Naive B cell (primary cell): ENCODE results near the gene EHMT2. TPM values are rescaled to one million over a fixed set of nuclear protein-coding genes. Genes with fewer than 3 reads are reported as not detected.
"Not testable (repeated sequence)": the region's sequence is repeated elsewhere in the genome, so short reads cannot be mapped to it uniquely, and the experiment has no call there.

ENCODE experiments used
- ATAC-seq, 2 donors: fragments of 150-1000 bp; cut with Tn5 transposase; 2 replicates each; pipeline ENCODE4 v1.10.0; 2021; ENCODE audit warnings: low read depth in 2 of 2, mild to moderate bottlenecking in 2 of 2, moderate library complexity in 2 of 2
- DNase-seq: peaks from one replicate; pipeline ENCODE4 v3.0.0; 2022
- H3K27ac Mint-ChIP-seq, 6 donors: one replicate each; pipeline ENCODE4 v1.8.0; 2020 to 2022; ENCODE audit warnings: mild to moderate bottlenecking in 6 of 6, mixed read lengths in 6 of 6, moderate library complexity in 5 of 6, inconsistent platforms in 2 of 6
- H3K27me3 Mint-ChIP-seq, 3 donors: one replicate each; pipeline ENCODE4 v1.8.0; 2021 to 2022; ENCODE audit warnings: mixed read lengths in 3 of 3, mild to moderate bottlenecking in 1 of 3
- H3K36me3 Mint-ChIP-seq, 2 donors: one replicate each; pipeline ENCODE4 v1.8.0; 2020 to 2022; ENCODE audit warnings: mixed read lengths in 2 of 2, inconsistent platforms in 1 of 2, mild to moderate bottlenecking in 1 of 2
- H3K4me1 Mint-ChIP-seq, 3 donors: one replicate each; pipeline ENCODE4 v1.8.0; 2020 to 2022; ENCODE audit warnings: mixed read lengths in 3 of 3, inconsistent platforms in 1 of 3, mild to moderate bottlenecking in 1 of 3, moderate library complexity in 1 of 3
- H3K4me3 Mint-ChIP-seq, 8 donors: one replicate each; pipeline ENCODE4 v1.8.0; 2020 to 2022; ENCODE audit warnings: mild to moderate bottlenecking in 8 of 8, mixed read lengths in 8 of 8, moderate library complexity in 8 of 8, inconsistent platforms in 2 of 8
- H3K9me3 Mint-ChIP-seq, 7 donors: one replicate each; pipeline ENCODE4 v1.8.0; 2020 to 2022; ENCODE audit warnings: mixed read lengths in 7 of 7, mild to moderate bottlenecking in 5 of 7, inconsistent platforms in 2 of 7, moderate library complexity in 1 of 7
- polyA plus RNA-seq, 6 donors: library from polyadenylated mRNA; unstranded; fragments of 300-500 nt; fragmentation: Illumina TruSeq; gene quantifications; one replicate each; pipeline ENCODE4 v1.2.3, GENCODE V29; 2021; ENCODE audit warnings: low read depth in 6 of 6

Gene EHMT2
- polyA plus RNA-seq, 6 donors from 2014 or later, result 29.9 to 50.7 (median 35.9) TPM

DNA sequence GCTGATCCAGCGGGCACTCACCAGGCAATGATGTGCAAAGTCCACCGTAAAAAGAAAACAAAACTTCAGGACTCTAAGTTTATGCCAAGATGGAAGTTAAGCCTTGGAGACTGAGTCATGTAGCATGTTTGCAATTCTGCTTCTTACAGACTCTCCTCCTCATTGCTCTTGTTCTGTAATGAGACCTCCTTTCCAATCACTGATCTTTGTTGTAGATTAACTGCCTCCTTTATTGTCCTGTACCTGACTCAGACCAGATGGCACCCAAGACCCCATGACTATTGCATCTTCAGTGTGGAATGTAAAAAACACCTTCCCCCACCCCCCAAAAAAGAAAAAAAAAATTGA, 46.0 kb downstream of the EHMT2 start:
- DNase-seq (no peak), ATAC-seq (no peak)
- Mint-ChIP-seq H3K9me3 (no peaks in the 10 kb centered on the region), H3K4me3 (no peak overlapping the region), H3K27me3 (no peaks in the 10 kb centered on the region), H3K36me3 (no peaks in the 10 kb centered on the region), H3K4me1 (no peaks in the 10 kb centered on the region), H3K27ac (no peak overlapping the region)

DNA sequence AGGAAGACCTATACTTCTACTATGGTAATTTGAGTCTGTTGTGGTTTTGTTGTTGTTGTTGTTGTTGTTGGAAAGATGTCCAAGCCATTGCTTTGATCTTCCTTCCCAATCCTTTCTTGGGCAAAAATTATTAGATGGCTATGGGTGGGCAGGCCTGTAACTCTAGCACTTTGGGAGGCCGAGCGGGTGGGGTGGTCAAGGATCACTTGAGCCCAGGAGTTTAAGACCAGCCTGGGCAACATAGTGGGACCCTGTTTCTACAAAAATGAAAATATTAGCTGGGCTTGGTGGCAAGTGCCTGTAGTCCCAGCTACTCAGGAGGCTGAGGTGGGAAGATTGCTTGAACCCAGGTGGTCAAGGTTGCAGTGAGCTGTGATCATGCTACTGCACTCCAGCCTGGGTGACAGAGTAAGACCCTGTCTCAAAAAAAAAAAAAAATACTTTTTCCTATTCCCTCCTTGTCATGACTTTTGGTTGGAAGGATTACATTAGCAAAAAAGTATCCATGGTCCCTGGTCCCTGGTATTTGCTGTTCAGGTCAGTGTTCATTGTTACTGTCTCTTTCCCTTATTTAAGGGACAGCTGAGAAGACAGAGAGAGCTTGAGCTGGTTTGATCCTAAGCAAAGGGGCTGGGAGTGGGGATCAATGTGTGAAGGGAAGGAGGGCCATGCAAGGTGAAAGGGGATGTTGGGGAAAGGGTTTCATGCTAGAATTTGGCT, 46.6 kb downstream of the EHMT2 start:
- DNase-seq (no peak), ATAC-seq (no peak)
- no peaks in the 10 kb centered on the region for H3K4me1 Mint-ChIP-seq
- H3K4me3 Mint-ChIP-seq, result no peak overlapping the region
- no peaks in the 10 kb centered on the region for H3K9me3 Mint-ChIP-seq
- H3K27me3 Mint-ChIP-seq, result no peaks in the 10 kb centered on the region
- H3K27ac Mint-ChIP-seq, result peak overlapping the region in 1 of 6 donors; percentile 14
- no peaks in the 10 kb centered on the region for H3K36me3 Mint-ChIP-seq

DNA sequence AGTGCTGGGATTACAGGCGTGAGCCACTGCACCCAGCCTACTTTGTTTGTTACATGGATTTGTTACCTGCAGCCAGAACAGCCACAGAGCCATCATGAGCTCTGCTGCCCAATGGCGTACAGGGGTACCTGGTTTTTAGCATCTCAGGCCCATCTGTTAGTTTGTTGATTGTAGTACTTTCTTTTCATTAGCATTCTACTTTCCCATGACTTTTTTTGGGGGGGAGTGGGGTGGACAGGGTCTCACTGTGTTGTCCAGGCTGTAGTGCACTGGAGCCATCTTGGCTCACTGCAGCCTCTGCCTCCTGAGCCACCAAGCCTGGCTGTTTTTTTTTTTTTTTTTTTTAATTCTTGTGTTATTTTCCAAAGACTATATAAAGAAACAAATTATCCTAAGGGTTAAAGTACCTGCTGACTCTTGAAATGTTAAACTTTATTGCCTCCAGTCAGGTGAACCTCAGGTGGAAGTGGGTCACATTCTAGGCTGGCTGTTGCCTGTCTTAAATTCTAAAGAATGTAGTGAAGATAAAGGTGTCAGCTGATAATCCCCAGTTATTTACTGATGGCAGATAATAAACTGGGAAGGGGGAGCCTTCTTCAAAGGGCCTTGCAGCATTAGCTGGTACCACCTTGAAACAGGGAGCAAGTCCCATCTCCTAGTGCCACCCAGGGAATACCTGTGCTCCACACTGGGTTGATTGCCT, 50.1 kb downstream of the EHMT2 start:
- ATAC-seq (no peak), DNase-seq (no peak)
- Mint-ChIP-seq H3K27ac (no peak overlapping the region), H3K4me1 (peaks cover 0 to 7% (median 3%) of the 10 kb centered on the region in 3 donors), H3K4me3 (peak overlapping the region in 1 of 8 donors; percentile 63), H3K27me3 (no peaks in the 10 kb centered on the region), H3K36me3 (no peaks in the 10 kb centered on the region), H3K9me3 (no peaks in the 10 kb centered on the region)

DNA sequence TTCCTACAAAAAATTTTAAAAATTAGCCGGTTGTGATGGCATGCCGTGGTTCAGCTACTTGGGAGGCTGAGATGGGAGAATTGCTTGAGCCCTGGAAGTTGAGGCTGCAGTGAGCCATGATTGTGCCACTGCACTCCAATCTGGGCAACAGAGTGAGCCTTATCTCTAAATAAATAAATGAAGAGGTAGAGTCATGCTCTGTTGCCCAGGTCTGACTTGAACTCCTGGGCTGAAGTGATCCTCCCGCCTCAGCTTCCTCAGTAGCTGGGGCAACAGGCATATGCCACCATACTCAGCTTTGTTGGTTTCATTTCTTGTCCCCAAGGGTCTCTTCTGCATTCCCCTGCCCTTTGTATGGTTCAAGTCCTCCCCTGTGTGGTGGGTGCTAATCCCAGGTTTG, 53.0 kb downstream of the EHMT2 start:
- ATAC-seq, result no peak
- Mint-ChIP-seq H3K4me1 (peaks cover 0 to 7% (median 3%) of the 10 kb centered on the region in 3 donors), H3K27ac (peak overlapping the region in 2 of 6 donors; percentile 15 to 81), H3K36me3 (peaks cover 0 to 5% of the 10 kb centered on the region in 2 donors), H3K4me3 (no peak overlapping the region), H3K9me3 (no peaks in the 10 kb centered on the region), H3K27me3 (no peaks in the 10 kb centered on the region)
- DNase-seq, result no peak

DNA sequence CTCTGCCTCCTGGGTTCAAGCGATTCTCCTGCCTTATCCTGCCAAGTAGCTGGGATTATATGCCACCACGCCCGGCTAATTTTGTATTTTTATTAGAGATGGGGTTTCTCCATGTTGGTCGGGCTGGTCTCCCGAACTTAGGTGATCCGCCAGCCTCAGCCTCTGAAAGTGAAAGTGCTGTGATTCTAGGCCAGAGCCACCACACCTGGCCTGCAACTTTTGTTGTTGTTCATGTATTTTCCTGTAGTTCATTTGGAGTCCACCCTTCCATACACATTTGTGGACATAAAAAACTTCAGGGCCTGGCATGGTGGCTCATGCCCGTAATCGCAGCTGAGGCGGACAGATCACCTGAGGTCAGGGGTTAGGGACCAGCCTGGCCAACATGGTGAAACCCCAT, 55.4 kb downstream of the EHMT2 start:
- H3K36me3 Mint-ChIP-seq, result peaks cover 6 to 7% of the 10 kb centered on the region in 2 donors
- peaks cover 8 to 24% (median 20%) of the 10 kb centered on the region in 3 donors for H3K4me1 Mint-ChIP-seq
- H3K9me3 Mint-ChIP-seq, result no peaks in the 10 kb centered on the region
- no peak for ATAC-seq
- no peaks in the 10 kb centered on the region for H3K27me3 Mint-ChIP-seq
- peak overlapping the region in 1 of 6 donors; percentile 29 for H3K27ac Mint-ChIP-seq
- no peak overlapping the region for H3K4me3 Mint-ChIP-seq
- no peak for DNase-seq

DNA sequence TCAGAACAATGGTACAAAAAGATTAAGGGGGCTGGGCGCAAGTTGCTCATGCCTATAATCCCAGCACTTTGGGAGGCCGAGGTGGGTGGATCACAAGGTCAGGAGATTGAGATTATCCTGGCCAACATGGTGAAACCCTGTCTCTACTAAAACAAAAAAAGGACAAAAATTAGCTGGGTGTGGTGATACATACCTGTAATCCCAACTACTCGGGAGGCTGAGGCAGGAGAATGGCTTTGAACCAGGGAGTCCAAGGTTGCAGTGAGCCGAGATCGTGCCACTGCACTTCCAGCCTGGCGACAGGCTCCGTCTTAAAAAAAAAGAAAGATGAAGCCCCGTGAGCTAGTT, 57.7 kb downstream of the EHMT2 start:
- peaks cover 20 to 38% (median 35%) of the 10 kb centered on the region in 3 donors for H3K4me1 Mint-ChIP-seq
- H3K9me3 Mint-ChIP-seq, H3K27me3 Mint-ChIP-seq, ATAC-seq, DNase-seq: not testable (repeated sequence)
- peak overlapping the region in 1 of 6 donors; percentile 52 for H3K27ac Mint-ChIP-seq
- H3K4me3 Mint-ChIP-seq, result peak overlapping the region in 1 of 8 donors; percentile 44
- peaks cover 10 to 12% of the 10 kb centered on the region in 2 donors for H3K36me3 Mint-ChIP-seq

DNA sequence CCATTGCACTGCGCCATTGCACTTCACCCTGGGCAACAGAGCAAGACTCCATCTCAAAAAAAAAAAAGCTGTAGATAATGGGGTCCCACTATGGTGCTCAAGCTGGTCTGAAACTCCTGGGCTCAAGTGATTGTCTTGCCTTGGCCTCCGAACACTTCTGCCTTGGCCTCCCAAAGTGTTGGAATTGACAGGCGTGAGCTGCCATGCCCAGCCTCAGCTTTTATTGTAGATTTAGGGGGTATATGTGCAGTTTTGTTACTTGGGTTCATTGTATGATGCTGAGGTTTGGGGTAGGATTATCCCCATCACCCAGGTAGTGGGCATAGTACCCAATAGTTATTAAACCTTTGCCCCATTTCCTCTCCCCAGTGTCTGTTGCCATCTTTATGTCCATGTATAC, 58.5 kb downstream of the EHMT2 start:
- ATAC-seq (no peak), DNase-seq (no peak)
- Mint-ChIP-seq H3K9me3 (no peaks in the 10 kb centered on the region), H3K4me1 (peaks cover 20 to 43% (median 40%) of the 10 kb centered on the region in 3 donors), H3K4me3 (peak overlapping the region in 3 of 8 donors; percentile 8 to 44 (median 30)), H3K27me3 (no peaks in the 10 kb centered on the region), H3K36me3 (peaks cover 10 to 12% of the 10 kb centered on the region in 2 donors), H3K27ac (peak overlapping the region in 1 of 6 donors; percentile 43)

DNA sequence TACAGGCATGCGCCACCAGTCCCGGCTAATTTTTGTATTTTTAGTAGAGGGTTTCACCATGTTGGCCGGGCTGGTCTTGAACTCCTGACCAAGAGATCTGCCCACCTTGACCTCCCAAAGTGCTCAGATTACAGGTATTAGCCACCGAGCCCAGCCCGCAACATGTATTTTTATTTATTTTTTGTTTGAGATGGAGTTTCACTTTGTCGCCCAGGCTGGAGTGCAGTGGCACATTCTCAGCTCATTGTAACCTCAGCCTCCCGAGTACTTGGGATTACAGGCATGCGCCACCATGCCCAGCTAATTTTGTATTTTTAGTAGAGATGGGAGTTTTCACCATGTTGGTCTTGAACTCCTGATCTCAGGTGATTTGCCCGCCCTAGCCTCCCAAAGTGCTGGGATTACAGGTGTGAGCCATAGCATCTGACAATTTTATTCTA, 59.4 kb downstream of the EHMT2 start:
- Mint-ChIP-seq H3K4me1 (peaks cover 20 to 45% (median 40%) of the 10 kb centered on the region in 3 donors), H3K36me3 (peaks cover 10 to 12% of the 10 kb centered on the region in 2 donors), H3K27ac (peak overlapping the region in 1 of 6 donors; percentile 77), H3K4me3 (peak overlapping the region in 4 of 8 donors; percentile 92 to 99 (median 97))
- not testable (repeated sequence) for DNase-seq, ATAC-seq, H3K9me3 Mint-ChIP-seq, H3K27me3 Mint-ChIP-seq

DNA sequence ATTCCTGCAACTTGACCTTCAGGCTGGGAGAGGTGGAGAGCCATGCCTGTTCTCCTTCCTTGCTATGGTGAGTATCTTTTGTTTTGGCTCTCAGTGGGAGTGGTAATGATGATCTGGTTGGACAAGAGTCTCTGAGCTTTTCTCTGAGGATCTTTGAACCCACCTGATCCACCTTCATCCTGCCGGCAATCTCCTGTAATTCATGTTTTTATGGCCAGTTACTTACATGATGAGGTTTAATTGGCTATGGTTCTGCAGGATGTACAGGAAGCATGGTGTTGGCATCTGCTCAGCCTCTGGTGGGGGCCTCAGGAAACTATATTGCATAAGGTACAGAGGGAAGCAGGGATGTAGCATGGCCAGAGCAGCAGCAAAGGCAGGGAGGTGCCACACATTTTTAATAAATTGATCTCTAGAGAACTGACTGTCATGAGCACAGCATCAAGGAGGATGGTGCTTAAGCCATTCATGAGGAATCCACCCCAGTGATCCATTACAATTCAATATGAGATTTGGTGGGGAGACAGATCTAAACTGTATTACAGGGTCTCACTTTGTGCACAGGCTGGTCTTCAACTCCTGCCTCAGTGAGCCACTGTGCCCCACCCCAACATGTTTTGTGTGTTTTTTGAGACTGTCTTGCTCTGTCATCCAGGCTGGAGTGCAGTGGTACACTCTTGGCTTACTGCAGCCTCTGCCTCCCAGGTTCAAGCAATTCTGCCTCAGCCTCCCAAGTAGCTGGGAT, 60.0 kb downstream of the EHMT2 start:
- no peak for ATAC-seq
- DNase-seq, result no peak
- Mint-ChIP-seq H3K27me3 (no peaks in the 10 kb centered on the region), H3K27ac (peak overlapping the region in 5 of 6 donors; percentile 10 to 99 (median 74)), H3K4me1 (peaks cover 20 to 49% (median 40%) of the 10 kb centered on the region in 3 donors), H3K9me3 (no peaks in the 10 kb centered on the region), H3K36me3 (peaks cover 10 to 12% of the 10 kb centered on the region in 2 donors), H3K4me3 (peak overlapping the region; percentile 30 to 99 (median 96))

DNA sequence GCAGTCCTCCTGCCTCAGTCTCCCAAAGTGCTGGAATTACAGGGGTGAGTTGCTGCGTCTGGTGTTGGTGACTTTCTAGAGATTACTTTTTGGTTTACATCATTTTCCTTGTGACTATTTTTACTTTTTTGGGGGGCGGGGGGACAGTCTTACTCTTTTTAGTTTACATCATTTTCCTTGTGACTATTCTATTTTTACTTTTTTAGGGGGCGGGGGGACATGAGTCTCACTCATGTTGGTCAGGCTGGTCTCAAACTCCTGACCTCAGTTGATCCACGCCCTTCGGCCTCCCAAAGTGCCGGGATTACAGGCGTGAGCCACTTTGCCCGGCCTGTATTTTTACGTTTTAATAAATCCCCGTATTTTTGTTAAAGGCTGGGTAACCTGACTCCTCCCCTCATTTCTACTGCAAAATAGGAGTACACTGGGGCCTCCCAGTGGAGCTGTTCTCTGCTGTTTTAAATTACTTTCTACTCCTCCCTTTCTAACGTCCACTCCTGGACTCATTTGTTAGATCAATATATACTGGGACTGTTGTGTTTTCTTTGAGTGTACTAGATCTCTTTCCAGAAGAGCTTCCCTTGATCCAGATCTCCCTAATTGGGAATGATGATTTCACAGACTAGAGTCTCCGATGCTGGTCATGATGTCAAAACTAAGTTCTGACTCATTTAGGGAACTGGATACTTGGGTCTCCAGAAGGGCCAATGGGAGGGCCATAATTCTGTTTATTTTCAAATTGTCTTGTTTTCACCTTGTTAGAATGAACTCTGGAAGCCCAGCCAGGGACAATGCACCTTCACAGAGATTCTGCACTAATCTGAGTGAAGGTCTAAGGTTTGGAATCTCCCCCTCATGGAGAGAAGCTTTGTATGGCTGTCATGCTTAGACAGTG, 60.8 kb downstream of the EHMT2 start:
- no peak for ATAC-seq
- Mint-ChIP-seq H3K27ac (peak overlapping the region; percentile 88 to 99 (median 96)), H3K27me3 (no peaks in the 10 kb centered on the region), H3K36me3 (peaks cover 10 to 12% of the 10 kb centered on the region in 2 donors), H3K9me3 (no peaks in the 10 kb centered on the region), H3K4me3 (peak overlapping the region; percentile 92 to 99 (median 98)), H3K4me1 (peaks cover 20 to 51% (median 40%) of the 10 kb centered on the region in 3 donors)
- DNase-seq, result no peak

DNA sequence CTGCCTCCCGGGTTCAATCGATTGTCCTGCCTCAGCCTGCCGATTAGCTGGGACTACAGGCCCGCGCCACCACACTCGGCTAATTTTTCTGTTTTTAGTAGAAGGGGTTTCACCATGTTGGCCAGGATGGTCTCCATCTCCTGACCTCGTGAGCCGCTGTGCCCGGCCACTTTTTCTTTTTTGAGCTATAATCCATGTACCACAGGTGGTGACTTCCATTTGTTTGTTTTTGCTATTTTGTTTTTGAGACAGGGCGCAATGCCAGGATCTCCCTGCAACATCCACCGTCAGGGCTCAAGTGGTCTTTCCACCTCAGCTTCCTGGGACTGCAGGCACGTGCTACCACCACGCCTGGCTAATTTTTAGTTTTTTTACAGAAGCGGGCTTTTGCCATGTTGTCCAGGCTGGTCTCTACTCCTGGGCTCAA, 61.4 kb downstream of the EHMT2 start:
- no peak for ATAC-seq
- Mint-ChIP-seq H3K27me3 (no peaks in the 10 kb centered on the region), H3K4me1 (peaks cover 20 to 51% (median 40%) of the 10 kb centered on the region in 3 donors), H3K4me3 (peak overlapping the region; percentile 92 to 99 (median 98)), H3K9me3 (no peaks in the 10 kb centered on the region), H3K36me3 (peaks cover 10 to 12% of the 10 kb centered on the region in 2 donors), H3K27ac (peak overlapping the region; percentile 88 to 99 (median 96))
- DNase-seq, result no peak

DNA sequence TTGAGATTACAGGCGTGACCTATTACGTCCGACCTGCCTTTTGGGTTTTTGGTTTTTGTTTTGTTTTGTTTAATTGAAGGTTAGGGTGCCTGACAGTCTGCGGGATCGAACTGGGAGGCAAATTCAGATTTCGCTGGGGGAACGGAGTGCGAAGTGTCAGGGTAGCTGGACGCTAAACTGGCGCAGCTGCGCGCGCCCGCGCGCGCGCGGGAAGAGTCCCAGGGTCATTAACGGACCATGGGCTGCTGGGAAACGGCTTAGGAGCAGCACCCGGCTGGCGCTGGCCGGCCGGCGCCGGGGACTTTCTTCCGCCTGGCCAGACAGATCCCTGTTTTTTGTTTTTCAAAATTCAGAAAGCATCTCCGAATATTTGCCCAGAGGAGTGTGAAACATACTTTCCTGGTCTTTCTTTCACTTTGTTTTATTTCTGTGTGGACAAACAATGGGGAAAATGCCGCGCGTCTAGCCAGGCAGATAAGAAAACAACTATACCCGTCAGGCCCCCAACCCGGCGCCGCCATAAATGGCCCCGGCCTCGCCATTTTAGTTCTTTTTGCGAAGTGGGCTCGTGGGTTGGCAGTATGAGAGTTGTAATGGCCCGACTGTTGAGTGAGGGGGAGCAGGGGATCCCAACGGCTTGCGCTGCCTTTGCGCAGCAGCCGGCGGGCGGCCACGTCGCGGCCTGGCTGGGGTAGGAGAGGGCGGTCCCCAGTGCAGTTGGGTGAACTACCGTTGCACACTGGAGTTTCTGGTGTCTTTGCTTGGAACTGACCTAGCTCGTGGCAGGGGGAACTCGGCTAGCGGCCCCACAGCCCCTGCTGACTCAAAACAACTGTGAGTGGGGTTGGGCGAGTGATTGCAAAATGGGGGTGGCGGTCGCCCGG, 62.9 kb downstream of the EHMT2 start:
- peaks cover 32 to 63% (median 54%) of the 10 kb centered on the region in 3 donors for H3K4me1 Mint-ChIP-seq
- peak overlapping the region; percentile 97 to 100 (median 100) for H3K27ac Mint-ChIP-seq
- peaks cover 5 to 12% of the 10 kb centered on the region in 2 donors for H3K36me3 Mint-ChIP-seq
- no peaks in the 10 kb centered on the region for H3K27me3 Mint-ChIP-seq
- ATAC-seq, result peak; percentile 66 to 68
- H3K4me3 Mint-ChIP-seq, result peak overlapping the region; percentile 92 to 99 (median 98)
- no peaks in the 10 kb centered on the region for H3K9me3 Mint-ChIP-seq
- DNase-seq, result peak; percentile 81
